Activated CD8-positive, alpha-beta memory T cell treated with anti-CD3 and anti-CD28 coated beads for 36 hours (primary cell): ENCODE results near the gene IL1R1. TPM values are rescaled to one million over a fixed set of nuclear protein-coding genes. Genes with fewer than 3 reads are reported as not detected.

Experiments
- CTCF ChIA-PET: fragments of 350-600 bp; sonication (Branson Sonifier 250); formaldehyde crosslinking; loops from one replicate; lab custom pipeline; 2021; ENCODE audit warnings: antibody characterized with exemption; lab: Charles Lee
- POLR2A ChIA-PET: fragments of 350-600 bp; sonication (Branson Sonifier 250); formaldehyde crosslinking; loops from one replicate; lab custom pipeline; 2021; ENCODE audit warnings: antibody characterized with exemption; lab: Charles Lee
- total RNA-seq, 2 experiments: library from RNA; stranded (reverse); gene quantifications; one replicate each; pipeline ENCODE4 v1.2.3, GENCODE V29; 2021

IL1R1 gene
- total RNA-seq, 2 experiments from 2014 or later, result 1.8 to 2.1 TPM

- ChIA-PET POLR2A (no interaction called here), CTCF (interaction anchor here (1.3 kb wide), 1 partner anchor 11 kb away, joined by 3 read pairs; no protein-coding TSS in a partner anchor)
These were observed 11.8 kb downstream of the IL1R1 start for GRCh38 chr2:102154364-102154763.

- ChIA-PET POLR2A (no interaction called here), CTCF (interaction anchor here (1.3 kb wide), 1 partner anchor 10 kb away, joined by 3 read pairs; no protein-coding TSS in a partner anchor)
These were observed 12.6 kb downstream of the IL1R1 start for GRCh38 chr2:102154946-102155702.

- POLR2A ChIA-PET, result no interaction called here
- CTCF ChIA-PET, result no interaction called here
These were observed 13.4 kb downstream of the IL1R1 start for GRCh38 chr2:102155703-102156515.

- POLR2A ChIA-PET, result no interaction called here
- CTCF ChIA-PET, result interaction anchor here (1.0 kb wide), 1 partner anchor 124 kb away, joined by 3 read pairs; no protein-coding TSS in a partner anchor
These were observed 15.6 kb downstream of the IL1R1 start for GRCh38 chr2:102158011-102158755.

GRCh38 chr2:102159295-102159694 is 16.7 kb downstream of the IL1R1 start:
- CTCF ChIA-PET, result no interaction called here
- POLR2A ChIA-PET, result no interaction called here

- POLR2A ChIA-PET, result no interaction called here
- CTCF ChIA-PET, result interaction anchor here (1.2 to 1.5 kb wide), 2 partner anchors 12 to 146 kb away, joined by 3 read pairs; no protein-coding TSS in a partner anchor
These were observed 23.8 kb downstream of the IL1R1 start for GRCh38 chr2:102166189-102166845.

- ChIA-PET POLR2A (no interaction called here), CTCF (interaction anchor here (1.4 kb wide), 1 partner anchor 73 kb away, joined by 6 read pairs; no protein-coding TSS in a partner anchor)
These were observed 25.7 kb downstream of the IL1R1 start for GRCh38 chr2:102168026-102168771.

GRCh38 chr2:102171946-102172345 is 29.4 kb downstream of the IL1R1 start:
- POLR2A ChIA-PET, result no interaction called here

GRCh38 chr2:102172745-102173144 is 30.2 kb downstream of the IL1R1 start:
- ChIA-PET POLR2A (no interaction called here), CTCF (no interaction called here)

More at GRCh38 chr2:102171946-102172345, 29.4 kb downstream of the IL1R1 start:
- CTCF ChIA-PET, result no interaction called here

GRCh38 chr2:102176172-102176571 is 33.6 kb downstream of the IL1R1 start:
- ChIA-PET CTCF (no interaction called here), POLR2A (no interaction called here)

- ChIA-PET CTCF (interaction anchor here (1.0 kb wide), 1 partner anchor 11 kb away, joined by 4 read pairs; no protein-coding TSS in a partner anchor), POLR2A (no interaction called here)
These were observed 35.4 kb downstream of the IL1R1 start for GRCh38 chr2:102177814-102178478.

GRCh38 chr2:102179061-102179460 is 36.5 kb downstream of the IL1R1 start:
- ChIA-PET POLR2A (no interaction called here), CTCF (no interaction called here)

GRCh38 chr2:102179788-102180686 is 37.5 kb downstream of the IL1R1 start:
- POLR2A ChIA-PET, result no interaction called here

GRCh38 chr2:102180687-102180999 is 38.1 kb downstream of the IL1R1 start:
- POLR2A ChIA-PET, result no interaction called here
- CTCF ChIA-PET, result interaction anchor here (0.6 to 1.3 kb wide), 2 partner anchors 14 to 60 kb away, joined by 3 to 4 read pairs; no protein-coding TSS in a partner anchor

More at GRCh38 chr2:102179788-102180686, 37.5 kb downstream of the IL1R1 start:
- CTCF ChIA-PET, result interaction anchor here (0.6 to 1.3 kb wide), 2 partner anchors 13 to 61 kb away, joined by 3 to 4 read pairs; no protein-coding TSS in a partner anchor

GRCh38 chr2:102181376-102181775 is 38.8 kb downstream of the IL1R1 start:
- POLR2A ChIA-PET, result no interaction called here
- CTCF ChIA-PET, result no interaction called here

- ChIA-PET POLR2A (no interaction called here), CTCF (no interaction called here)
These were observed 39.5 kb downstream of the IL1R1 start for GRCh38 chr2:102181919-102182635.
